GM23338 (cell line): ENCODE measurements around the gene RAB36. TPM values are rescaled to one million over a fixed set of nuclear protein-coding genes. Genes with fewer than 3 reads are reported as not detected.

Source experiments
- ATAC-seq: fragments of 200-7000 bp; cut with Tn5 transposase; 3 replicates; pipeline ENCODE4 v1.9.1; 2020
- DNase-seq: peaks from one replicate; pipeline ENCODE4 v3.0.0-alpha.2; 2015; ENCODE audit warnings: low spot score
- H2AFZ ChIP-seq: fragments of 200-600 bp; sonication (generic); 2 replicates; pipeline ENCODE4 v1.8.0; 2016; ENCODE audit warnings: antibody characterized with exemption, mild to moderate bottlenecking, moderate library complexity
- H3F3A ChIP-seq: fragments of 200-600 bp; sonication (generic); replicated peaks from 2 replicates; pipeline ENCODE4 v1.8.0; 2017; ENCODE audit warnings: antibody characterized with exemption, mixed run types, low read depth
- H3K27ac ChIP-seq: fragments of 200-600 bp; sonication (generic); 2 replicates; pipeline ENCODE4 v1.6.1; 2016; ENCODE audit warnings: low read depth
- H3K27me3 ChIP-seq: fragments of 200-600 bp; sonication (generic); 2 replicates; pipeline ENCODE4 v1.8.0; 2016; ENCODE audit warnings: mild to moderate bottlenecking, mixed run types, moderate library complexity; ENCODE audit not compliant: insufficient read depth
- H3K36me3 ChIP-seq: fragments of 200-600 bp; sonication (generic); 2 replicates; pipeline ENCODE4 v1.8.0; 2016; ENCODE audit warnings: mild to moderate bottlenecking; ENCODE audit not compliant: insufficient read depth
- H3K4me1 ChIP-seq: fragments of 200-600 bp; sonication (generic); 2 replicates; pipeline ENCODE4 v1.8.0; 2016; ENCODE audit warnings: mild to moderate bottlenecking, moderate library complexity; ENCODE audit not compliant: insufficient read depth
- H3K4me2 ChIP-seq: fragments of 200-600 bp; sonication (generic); 2 replicates; pipeline ENCODE4 v1.7.1; 2017; ENCODE audit warnings: mixed run types
- H3K4me3 ChIP-seq: fragments of 200-600 bp; sonication (generic); 2 replicates; pipeline ENCODE4 v1.6.1; 2016; ENCODE audit warnings: mixed run types
- H3K79me2 ChIP-seq: fragments of 200-600 bp; sonication (generic); replicated peaks from 2 replicates; pipeline ENCODE4 v1.8.0; 2017; ENCODE audit warnings: mild to moderate bottlenecking; ENCODE audit not compliant: insufficient read depth
- H3K9me2 ChIP-seq: fragments of 200-600 bp; sonication (generic); 2 replicates; pipeline ENCODE4 v1.8.0; 2017; ENCODE audit not compliant: insufficient read depth
- H4K20me1 ChIP-seq: fragments of 200-600 bp; sonication (generic); replicated peaks from 2 replicates; pipeline ENCODE4 v1.8.0; 2017; ENCODE audit warnings: mild to moderate bottlenecking; ENCODE audit not compliant: insufficient read depth
- H3K27ac Mint-ChIP-seq: 2 replicates; pipeline ENCODE4 v1.8.0; 2020; ENCODE audit warnings: inconsistent platforms, mild to moderate bottlenecking, moderate library complexity, mixed read lengths
- H3K27me3 Mint-ChIP-seq: 3 replicates; pipeline ENCODE4 v1.8.0; 2022; ENCODE audit warnings: low read depth, mild to moderate bottlenecking, moderate library complexity, mixed read lengths, inconsistent platforms; ENCODE audit not compliant: insufficient read depth, poor library complexity
- H3K36me3 Mint-ChIP-seq: 3 replicates; pipeline ENCODE4 v1.8.0; 2021; ENCODE audit warnings: low read depth, mild to moderate bottlenecking, inconsistent platforms, moderate library complexity, mixed read lengths
- H3K4me1 Mint-ChIP-seq: 3 replicates; pipeline ENCODE4 v1.8.0; 2020; ENCODE audit warnings: mild to moderate bottlenecking, inconsistent platforms, mixed read lengths
- H3K4me3 Mint-ChIP-seq: 3 replicates; pipeline ENCODE4 v1.8.0; 2021; ENCODE audit warnings: moderate library complexity, mild to moderate bottlenecking, inconsistent platforms, mixed read lengths
- H3K9me3 Mint-ChIP-seq: 3 replicates; pipeline ENCODE4 v1.8.0; 2020; ENCODE audit warnings: moderate library complexity, mild to moderate bottlenecking, inconsistent platforms, mixed read lengths
- CREB1 ChIP-seq: fragments of 250-450 bp; sonication (Bioruptor Pico); IDR thresholded peaks from 2 replicates; pipeline ENCODE4 v1.5.0; 2020; ENCODE audit warnings: low read depth, mild to moderate bottlenecking, moderate library complexity
- EZH2 ChIP-seq: fragments of 200-600 bp; sonication (generic); IDR thresholded peaks from one replicate; pipeline ENCODE4 v1.8.0; 2017; ENCODE audit warnings: antibody characterized with exemption, mild to moderate bottlenecking, low read depth; ENCODE audit not compliant: unreplicated experiment
- JUNB ChIP-seq: IDR thresholded peaks from one replicate; pipeline ENCODE4 v1.6.1; 2016; ENCODE audit warnings: antibody characterized with exemption; ENCODE audit not compliant: unreplicated experiment
- NANOG ChIP-seq: IDR thresholded peaks from 2 replicates; pipeline ENCODE4 v1.6.1; 2016; ENCODE audit warnings: antibody characterized with exemption, borderline replicate concordance
- POLR2AphosphoS5 ChIP-seq: IDR thresholded peaks from 2 replicates; pipeline ENCODE4 v1.6.1; 2016; ENCODE audit warnings: antibody characterized with exemption, low read depth
- STAT1 ChIP-seq: IDR thresholded peaks from one replicate; pipeline ENCODE4 v1.6.1; 2016; ENCODE audit warnings: antibody characterized with exemption; ENCODE audit not compliant: unreplicated experiment
- ZNF114 ChIP-seq: fragments of 250-450 bp; sonication (Bioruptor Pico); IDR thresholded peaks from 2 replicates; pipeline ENCODE4 v1.5.0; 2020; ENCODE audit warnings: mild to moderate bottlenecking, moderate library complexity
- polyA plus RNA-seq: library from polyadenylated mRNA; unstranded; fragments of >200 nt; fragmentation: Nextera tagmentation; extraction: Ambion mirVana; gene quantifications from 2 replicates; pipeline ENCODE4 v1.2.1, GENCODE V29; 2016
- total RNA-seq: library from RNA; depleted of rRNA; stranded (reverse); fragments of >200 nt; shearing (Covaris generic); gene quantifications from 2 replicates; pipeline ENCODE4 v1.2.3, GENCODE V29; 2014
- TF ChIP-seq, protein P1 (sequence below), 2 experiments: fragments of 200-600 bp in 1 of 2; sonication (generic) in 1 of 2; conservative IDR thresholded peaks; 2 replicates each; pipeline versions ENCODE4 v1.5.1 to v1.6.1; 2016 to 2017; ENCODE audit warnings: antibody characterized with exemption in 2 of 2, low read depth in 2 of 2, mild to moderate bottlenecking in 2 of 2, moderate library complexity in 1 of 2
- TF ChIP-seq, protein P2 (sequence below): fragments of 250-450 bp; sonication (Bioruptor Pico); IDR thresholded peaks from 2 replicates; pipeline ENCODE4 v1.5.0; 2020; ENCODE audit warnings: mild to moderate bottlenecking, moderate library complexity
- TF ChIP-seq, protein P3 (sequence below): IDR thresholded peaks from one replicate; pipeline ENCODE4 v1.6.1; 2018; ENCODE audit warnings: antibody characterized with exemption; ENCODE audit not compliant: unreplicated experiment
- TF ChIP-seq, protein P4 (sequence below): IDR thresholded peaks from 2 replicates; pipeline ENCODE4 v1.6.1; 2016; ENCODE audit warnings: antibody characterized with exemption

Gene RAB36
- total and polyA plus RNA-seq, 2 experiments from 2014 or later = 0.58 to 1.2 TPM

DNA sequence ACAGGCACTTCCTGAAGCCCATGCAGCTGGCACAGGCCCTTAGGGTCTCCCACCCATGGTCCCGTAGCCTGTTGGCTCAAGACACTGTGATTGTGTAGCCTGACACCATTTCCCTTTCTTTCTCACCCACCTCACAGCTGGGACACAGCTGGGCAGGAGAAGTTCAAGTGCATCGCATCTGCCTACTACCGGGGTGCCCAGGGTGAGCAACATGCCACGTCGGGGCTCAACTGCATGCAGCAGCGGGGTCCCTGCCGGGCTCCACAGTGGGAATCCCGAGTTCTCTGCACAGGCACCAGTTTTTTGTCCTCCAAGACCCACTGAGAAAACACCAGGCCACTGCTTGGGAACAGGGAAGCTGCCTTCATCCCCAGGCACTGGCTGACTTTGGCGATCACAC, 10.6 kb downstream of the RAB36 start:
- Histone ChIP-seq H3F3A (no peaks in the 10 kb centered on the region), H3K79me2 (no peaks in the 10 kb centered on the region), H3K27ac (no peak overlapping the region), H4K20me1 (no peaks in the 10 kb centered on the region), H3K4me3 (no peak overlapping the region), H3K4me1 (peaks cover 6% of the 10 kb centered on the region), H3K27me3 (no peaks in the 10 kb centered on the region), H2AFZ (no peak overlapping the region), H3K36me3 (no peaks in the 10 kb centered on the region), H3K4me2 (no peak overlapping the region), H3K9me2 (no peaks in the 10 kb centered on the region)
- no peak for ATAC-seq
- peaks cover 22% of the 10 kb centered on the region for H3K27me3 Mint-ChIP-seq
- no peak for TF ChIP-seq STAT1
- TF ChIP-seq, protein P1, sequence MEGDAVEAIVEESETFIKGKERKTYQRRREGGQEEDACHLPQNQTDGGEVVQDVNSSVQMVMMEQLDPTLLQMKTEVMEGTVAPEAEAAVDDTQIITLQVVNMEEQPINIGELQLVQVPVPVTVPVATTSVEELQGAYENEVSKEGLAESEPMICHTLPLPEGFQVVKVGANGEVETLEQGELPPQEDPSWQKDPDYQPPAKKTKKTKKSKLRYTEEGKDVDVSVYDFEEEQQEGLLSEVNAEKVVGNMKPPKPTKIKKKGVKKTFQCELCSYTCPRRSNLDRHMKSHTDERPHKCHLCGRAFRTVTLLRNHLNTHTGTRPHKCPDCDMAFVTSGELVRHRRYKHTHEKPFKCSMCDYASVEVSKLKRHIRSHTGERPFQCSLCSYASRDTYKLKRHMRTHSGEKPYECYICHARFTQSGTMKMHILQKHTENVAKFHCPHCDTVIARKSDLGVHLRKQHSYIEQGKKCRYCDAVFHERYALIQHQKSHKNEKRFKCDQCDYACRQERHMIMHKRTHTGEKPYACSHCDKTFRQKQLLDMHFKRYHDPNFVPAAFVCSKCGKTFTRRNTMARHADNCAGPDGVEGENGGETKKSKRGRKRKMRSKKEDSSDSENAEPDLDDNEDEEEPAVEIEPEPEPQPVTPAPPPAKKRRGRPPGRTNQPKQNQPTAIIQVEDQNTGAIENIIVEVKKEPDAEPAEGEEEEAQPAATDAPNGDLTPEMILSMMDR (conservative IDR thresholded peaks at IDR 0.05; ENCODE audit: low read depth in 2 of 2) = no peak
- no peak for TF ChIP-seq POLR2AphosphoS5
- no peak for TF ChIP-seq JUNB
- TF ChIP-seq, protein P2, sequence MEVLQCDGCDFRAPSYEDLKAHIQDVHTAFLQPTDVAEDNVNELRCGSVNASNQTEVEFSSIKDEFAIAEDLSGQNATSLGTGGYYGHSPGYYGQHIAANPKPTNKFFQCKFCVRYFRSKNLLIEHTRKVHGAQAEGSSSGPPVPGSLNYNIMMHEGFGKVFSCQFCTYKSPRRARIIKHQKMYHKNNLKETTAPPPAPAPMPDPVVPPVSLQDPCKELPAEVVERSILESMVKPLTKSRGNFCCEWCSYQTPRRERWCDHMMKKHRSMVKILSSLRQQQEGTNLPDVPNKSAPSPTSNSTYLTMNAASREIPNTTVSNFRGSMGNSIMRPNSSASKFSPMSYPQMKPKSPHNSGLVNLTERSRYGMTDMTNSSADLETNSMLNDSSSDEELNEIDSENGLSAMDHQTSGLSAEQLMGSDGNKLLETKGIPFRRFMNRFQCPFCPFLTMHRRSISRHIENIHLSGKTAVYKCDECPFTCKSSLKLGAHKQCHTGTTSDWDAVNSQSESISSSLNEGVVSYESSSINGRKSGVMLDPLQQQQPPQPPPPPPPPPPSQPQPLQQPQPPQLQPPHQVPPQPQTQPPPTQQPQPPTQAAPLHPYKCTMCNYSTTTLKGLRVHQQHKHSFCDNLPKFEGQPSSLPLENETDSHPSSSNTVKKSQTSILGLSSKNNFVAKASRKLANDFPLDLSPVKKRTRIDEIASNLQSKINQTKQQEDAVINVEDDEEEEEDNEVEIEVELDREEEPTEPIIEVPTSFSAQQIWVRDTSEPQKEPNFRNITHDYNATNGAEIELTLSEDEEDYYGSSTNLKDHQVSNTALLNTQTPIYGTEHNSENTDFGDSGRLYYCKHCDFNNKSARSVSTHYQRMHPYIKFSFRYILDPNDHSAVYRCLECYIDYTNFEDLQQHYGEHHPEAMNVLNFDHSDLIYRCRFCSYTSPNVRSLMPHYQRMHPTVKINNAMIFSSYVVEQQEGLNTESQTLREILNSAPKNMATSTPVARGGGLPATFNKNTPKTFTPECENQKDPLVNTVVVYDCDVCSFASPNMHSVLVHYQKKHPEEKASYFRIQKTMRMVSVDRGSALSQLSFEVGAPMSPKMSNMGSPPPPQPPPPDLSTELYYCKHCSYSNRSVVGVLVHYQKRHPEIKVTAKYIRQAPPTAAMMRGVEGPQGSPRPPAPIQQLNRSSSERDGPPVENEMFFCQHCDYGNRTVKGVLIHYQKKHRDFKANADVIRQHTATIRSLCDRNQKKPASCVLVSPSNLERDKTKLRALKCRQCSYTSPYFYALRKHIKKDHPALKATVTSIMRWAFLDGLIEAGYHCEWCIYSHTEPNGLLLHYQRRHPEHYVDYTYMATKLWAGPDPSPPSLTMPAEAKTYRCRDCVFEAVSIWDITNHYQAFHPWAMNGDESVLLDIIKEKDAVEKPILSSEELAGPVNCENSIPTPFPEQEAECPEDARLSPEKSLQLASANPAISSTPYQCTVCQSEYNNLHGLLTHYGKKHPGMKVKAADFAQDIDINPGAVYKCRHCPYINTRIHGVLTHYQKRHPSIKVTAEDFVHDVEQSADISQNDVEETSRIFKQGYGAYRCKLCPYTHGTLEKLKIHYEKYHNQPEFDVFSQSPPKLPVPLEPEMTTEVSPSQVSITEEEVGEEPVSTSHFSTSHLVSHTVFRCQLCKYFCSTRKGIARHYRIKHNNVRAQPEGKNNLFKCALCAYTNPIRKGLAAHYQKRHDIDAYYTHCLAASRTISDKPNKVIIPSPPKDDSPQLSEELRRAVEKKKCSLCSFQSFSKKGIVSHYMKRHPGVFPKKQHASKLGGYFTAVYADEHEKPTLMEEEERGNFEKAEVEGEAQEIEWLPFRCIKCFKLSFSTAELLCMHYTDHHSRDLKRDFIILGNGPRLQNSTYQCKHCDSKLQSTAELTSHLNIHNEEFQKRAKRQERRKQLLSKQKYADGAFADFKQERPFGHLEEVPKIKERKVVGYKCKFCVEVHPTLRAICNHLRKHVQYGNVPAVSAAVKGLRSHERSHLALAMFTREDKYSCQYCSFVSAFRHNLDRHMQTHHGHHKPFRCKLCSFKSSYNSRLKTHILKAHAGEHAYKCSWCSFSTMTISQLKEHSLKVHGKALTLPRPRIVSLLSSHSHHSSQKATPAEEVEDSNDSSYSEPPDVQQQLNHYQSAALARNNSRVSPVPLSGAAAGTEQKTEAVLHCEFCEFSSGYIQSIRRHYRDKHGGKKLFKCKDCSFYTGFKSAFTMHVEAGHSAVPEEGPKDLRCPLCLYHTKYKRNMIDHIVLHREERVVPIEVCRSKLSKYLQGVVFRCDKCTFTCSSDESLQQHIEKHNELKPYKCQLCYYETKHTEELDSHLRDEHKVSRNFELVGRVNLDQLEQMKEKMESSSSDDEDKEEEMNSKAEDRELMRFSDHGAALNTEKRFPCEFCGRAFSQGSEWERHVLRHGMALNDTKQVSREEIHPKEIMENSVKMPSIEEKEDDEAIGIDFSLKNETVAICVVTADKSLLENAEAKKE (CRISPR knock-in tag) = no peak
- no peak for TF ChIP-seq CREB1 (CRISPR knock-in tag)
- TF ChIP-seq EZH2 = no peak
- TF ChIP-seq, protein P3, sequence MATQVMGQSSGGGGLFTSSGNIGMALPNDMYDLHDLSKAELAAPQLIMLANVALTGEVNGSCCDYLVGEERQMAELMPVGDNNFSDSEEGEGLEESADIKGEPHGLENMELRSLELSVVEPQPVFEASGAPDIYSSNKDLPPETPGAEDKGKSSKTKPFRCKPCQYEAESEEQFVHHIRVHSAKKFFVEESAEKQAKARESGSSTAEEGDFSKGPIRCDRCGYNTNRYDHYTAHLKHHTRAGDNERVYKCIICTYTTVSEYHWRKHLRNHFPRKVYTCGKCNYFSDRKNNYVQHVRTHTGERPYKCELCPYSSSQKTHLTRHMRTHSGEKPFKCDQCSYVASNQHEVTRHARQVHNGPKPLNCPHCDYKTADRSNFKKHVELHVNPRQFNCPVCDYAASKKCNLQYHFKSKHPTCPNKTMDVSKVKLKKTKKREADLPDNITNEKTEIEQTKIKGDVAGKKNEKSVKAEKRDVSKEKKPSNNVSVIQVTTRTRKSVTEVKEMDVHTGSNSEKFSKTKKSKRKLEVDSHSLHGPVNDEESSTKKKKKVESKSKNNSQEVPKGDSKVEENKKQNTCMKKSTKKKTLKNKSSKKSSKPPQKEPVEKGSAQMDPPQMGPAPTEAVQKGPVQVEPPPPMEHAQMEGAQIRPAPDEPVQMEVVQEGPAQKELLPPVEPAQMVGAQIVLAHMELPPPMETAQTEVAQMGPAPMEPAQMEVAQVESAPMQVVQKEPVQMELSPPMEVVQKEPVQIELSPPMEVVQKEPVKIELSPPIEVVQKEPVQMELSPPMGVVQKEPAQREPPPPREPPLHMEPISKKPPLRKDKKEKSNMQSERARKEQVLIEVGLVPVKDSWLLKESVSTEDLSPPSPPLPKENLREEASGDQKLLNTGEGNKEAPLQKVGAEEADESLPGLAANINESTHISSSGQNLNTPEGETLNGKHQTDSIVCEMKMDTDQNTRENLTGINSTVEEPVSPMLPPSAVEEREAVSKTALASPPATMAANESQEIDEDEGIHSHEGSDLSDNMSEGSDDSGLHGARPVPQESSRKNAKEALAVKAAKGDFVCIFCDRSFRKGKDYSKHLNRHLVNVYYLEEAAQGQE = no peak
- TF ChIP-seq, protein P4, sequence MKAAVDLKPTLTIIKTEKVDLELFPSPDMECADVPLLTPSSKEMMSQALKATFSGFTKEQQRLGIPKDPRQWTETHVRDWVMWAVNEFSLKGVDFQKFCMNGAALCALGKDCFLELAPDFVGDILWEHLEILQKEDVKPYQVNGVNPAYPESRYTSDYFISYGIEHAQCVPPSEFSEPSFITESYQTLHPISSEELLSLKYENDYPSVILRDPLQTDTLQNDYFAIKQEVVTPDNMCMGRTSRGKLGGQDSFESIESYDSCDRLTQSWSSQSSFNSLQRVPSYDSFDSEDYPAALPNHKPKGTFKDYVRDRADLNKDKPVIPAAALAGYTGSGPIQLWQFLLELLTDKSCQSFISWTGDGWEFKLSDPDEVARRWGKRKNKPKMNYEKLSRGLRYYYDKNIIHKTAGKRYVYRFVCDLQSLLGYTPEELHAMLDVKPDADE = no peak
- TF ChIP-seq NANOG = no peak
- no peak for TF ChIP-seq ZNF114
- no peak overlapping the region for H3K27ac Mint-ChIP-seq
- H3K4me3 Mint-ChIP-seq = no peak overlapping the region
- no peaks in the 10 kb centered on the region; the same call in 2 of the 3 replicates for H3K9me3 Mint-ChIP-seq
- DNase-seq = no peak
- peaks cover 35% of the 10 kb centered on the region for H3K4me1 Mint-ChIP-seq
- H3K36me3 Mint-ChIP-seq = no peaks in the 10 kb centered on the region
